CMK (cell line): ENCODE data around the gene BATF2.
"Not testable (repeated sequence)": the region's sequence is repeated elsewhere in the genome, so short reads cannot be mapped to it uniquely, and the experiment has no call there.

Experiments
- DNase-seq: peaks from one replicate; pipeline ENCODE4 v3.0.0-alpha.2; 2010; ENCODE audit warnings: low read depth

Gene BATF2

DNA sequence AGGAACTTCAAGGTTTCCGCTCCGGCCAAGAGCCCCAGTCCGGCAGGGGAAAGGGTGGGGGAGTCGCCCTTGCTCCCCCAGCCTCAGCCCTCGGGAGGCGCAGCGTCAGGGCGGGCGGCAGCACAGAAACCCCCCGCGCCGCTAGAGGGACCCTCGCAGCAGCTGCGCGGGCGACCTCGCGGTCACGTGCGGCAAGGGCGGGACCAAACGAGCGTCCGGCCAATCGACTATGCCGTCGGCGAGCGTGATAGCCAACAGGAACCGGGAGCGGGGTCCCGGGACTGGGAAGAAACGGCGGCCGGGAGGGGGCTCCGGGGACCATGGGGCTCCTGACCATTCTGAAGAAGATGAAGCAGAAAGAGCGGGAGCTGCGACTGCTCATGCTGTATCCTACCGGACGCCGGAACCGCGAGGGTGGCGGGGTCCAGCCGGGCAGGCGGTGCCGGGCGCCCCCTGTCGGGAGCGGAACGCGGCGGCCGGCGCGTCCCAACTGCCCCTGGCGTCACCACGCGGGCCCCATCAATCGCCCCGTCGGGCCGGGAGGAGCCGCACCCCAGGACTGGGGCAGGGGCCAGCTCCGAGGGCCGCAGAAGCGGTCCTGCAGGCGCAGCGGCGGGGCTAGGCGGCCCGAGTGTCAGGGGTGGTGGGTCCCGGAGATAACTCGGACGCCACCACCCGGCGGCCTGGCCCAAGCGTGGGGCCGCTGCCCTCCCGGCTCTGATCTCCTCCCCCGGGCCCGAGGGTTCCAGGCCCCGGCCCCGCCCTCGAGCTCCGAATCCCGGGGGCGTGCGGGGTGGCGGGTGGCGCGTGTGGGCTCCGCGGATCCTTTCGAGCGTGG, 17.3 kb upstream of the BATF2 start, which contains the start of gene ARL2:
TSS of gene ARL2 (plus strand) at position 273 of the 838 bp plus-strand sequence. CDS start at position 321, 48 bp downstream.
- peak; percentile 80 for DNase-seq

DNA sequence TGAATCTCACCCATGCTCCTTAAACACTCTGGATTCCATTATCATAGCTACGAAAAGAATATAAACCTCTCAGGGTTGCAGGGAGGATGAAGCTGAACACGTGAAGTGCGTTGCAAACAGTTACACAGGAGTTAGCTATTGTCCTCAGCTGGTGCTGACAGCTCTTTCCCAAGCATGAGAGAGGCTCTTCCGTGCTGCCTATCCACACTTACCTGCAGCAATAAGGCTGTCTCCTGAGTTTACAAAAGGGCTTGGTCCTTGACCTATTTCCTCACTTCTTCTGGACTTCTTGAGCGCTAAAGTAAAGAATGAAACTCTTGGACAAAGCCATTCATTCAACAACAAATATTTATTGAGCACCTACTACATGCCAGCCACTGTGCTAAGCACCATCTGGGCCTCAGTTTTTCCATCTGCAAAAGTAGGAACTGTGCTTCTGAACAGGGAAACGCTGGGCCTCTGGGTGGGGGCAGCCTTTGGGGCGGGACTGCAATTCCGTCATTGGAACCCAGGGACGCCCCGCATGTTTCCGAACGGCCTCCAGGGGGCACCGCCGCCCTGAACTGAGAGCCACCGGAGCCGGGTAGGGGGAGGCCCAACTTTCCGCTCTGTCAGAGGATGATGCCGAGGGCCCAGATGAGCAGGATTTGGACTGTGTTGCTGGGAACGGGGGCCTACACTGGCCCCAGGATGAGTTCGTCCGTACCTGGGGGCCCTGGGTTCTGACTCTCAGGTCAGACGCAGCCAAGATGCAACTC, 16.5 kb upstream of the BATF2 start:
- peak; percentile 72 for DNase-seq

DNA sequence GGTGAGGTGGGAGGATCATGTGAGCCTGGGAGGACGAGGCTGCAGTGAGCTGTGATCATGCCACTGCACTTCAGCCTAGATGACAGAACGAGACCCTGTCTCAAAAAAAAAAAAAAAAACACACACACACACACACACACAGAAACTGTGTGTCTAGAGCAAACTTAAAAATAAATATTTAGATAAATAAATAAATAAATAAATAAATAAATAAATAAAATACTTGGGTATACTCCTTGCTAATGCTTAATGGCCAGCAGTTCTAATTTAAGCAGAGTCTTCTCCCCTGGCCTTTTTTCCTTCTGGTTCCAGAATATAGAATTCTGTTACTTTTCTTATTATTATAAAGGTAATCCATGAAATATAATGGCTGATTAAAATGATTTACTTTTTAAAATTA, 12.1 kb upstream of the BATF2 start:
- no peak for DNase-seq

DNA sequence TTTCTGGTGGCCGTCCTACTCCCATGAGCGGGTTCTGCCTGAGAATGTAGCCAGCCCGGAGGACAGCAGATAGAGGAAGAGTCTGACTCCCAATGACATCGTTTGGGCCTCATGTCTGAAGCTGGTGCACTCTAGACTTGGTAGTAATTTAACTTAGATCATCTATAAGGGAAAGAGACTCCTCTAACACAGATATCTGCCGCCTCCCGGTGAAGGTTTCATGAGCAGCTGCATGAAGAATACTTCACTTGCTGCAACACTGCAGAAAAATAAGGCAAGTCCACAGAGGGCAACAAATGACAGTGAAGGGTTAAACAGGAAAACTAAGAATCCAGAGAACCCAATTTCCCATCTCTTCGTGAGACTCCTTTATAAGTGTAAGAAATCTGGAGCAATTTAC, 11.2 kb upstream of the BATF2 start:
- no peak for DNase-seq

DNA sequence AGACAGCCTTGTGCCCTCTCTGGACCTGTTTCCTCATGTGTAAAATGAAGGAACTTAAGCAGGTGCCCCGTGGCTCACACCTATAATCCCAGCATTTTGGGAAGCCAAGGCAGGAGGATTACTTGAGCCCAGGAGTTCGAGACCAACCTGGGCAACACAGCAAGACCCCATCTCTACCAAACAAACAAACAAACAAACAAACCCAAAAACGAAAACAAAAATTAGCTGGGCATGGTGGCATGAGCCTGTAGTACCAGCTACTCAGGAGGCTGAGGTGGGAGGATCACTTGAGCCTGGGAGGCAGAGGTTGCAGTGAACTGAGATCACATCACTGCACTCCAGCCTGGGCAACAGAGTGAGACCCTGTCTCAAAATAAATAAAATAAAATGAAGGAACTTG, 7.2 kb upstream of the BATF2 start:
- DNase-seq, result not testable (repeated sequence)

DNA sequence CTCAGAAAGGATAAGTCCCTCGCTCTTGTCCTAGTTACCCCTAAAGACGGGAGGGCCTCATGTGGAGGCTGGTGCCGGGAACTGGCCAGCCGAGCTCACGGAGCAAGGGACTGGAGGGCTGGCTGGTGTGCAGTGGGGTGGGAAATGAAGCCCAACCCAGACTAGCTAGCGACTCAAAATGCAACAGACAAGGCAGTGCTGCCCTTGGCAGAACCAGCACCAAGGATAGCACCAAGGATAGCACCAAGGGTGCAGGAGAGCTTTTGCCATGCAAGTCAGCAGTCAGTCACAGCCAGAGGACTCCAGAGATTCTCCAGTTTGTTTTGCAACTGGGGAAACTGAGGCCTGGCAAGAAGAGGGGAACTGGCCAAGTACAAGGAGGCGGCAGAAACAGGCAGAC, 6.5 kb upstream of the BATF2 start:
- no peak for DNase-seq

DNA sequence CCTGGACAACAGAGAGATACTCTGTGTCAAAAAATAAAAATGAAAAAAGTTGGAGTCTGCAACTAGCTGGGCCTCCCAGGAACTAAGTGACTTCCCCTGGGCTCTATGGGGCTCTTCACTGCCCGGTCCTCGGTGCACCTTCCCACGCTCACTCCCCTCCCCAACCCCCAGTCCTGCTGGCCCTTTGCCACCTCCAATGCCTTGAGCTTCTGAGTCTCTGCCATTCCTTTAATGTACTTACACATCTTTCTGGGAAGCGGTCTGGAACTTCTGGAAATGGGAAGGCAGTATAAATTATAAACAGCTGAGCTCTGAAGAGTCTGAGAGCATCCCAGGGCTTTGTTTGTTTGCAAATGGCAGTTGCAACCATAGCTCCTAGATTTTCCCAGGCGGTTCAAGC, 5.9 kb upstream of the BATF2 start:
- DNase-seq, result no peak

DNA sequence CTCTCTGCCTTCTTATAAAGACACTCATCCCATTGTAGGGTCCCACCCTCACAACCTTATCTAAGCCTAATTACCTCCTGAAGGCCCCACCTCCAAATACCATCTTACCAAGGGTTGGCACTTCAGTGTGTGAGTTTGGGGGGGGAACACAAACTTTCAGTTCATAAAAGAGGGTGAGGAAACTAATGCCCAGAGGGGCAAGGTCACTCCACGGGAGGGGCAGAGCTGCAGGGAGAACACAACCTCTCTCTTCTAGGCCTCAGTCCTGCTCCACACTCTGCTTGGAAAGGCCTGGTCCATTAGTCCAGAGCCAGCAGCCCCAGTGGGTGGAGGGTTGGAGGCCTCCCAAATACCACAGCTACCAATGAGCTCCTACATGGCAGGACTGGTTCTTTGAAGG, 2.7 kb upstream of the BATF2 start:
- no peak for DNase-seq

DNA sequence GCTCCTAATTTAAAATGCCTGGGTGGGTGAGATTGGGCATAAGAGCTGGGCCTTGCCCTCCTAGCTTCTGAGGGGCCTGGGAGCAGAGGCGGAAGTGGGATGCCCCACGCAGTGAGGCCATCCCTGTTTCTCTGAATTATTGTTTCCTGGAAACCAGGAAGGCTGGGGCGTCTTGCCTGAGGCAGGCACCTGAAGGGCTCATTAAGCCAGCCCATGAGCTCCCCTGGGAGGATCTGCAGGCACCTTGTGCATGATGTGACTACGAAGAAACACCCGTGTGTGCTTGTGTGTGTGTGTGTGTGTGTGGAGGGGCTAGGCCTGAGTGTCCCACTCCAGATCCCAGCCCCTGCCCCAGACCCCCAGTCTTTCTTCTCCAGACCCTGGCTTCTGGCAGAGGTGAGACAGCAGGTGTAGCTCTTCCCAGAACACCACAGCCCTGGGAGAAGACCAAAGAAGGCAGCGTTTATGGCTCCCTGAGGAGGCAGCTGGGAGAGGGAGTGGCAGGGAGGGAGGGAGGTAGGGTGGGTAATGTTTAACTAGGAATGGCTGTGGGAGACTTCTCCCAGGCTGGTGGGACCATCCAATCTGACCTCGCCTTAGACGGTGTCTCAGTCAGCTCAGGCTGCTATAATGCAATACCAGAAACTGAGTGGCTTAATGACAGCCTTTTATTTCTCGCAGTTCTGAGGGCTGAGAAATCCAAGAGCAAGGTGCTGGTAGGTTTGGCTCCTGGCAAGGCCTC, 2.1 kb upstream of the BATF2 start:
- no peak for DNase-seq

DNA sequence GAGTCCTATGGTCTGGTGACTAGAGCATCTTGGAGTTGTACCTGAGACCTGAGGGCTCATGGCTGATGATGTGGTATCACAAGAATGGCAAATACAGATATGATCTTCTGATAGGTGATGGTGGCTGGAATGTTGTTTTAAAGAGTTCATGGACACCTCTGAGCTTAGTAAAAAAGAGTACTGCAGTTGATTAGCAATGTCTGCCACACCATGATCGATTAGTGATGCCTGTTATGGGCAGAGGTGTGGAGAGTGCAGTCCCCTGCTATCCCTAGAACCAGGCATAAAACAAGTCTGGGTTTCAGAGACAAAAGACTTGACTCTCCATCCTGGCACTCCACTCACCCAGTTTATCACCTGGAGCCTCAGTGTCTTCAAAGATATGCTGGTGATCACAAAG, 1.4 kb upstream of the BATF2 start:
- DNase-seq, result no peak

DNA sequence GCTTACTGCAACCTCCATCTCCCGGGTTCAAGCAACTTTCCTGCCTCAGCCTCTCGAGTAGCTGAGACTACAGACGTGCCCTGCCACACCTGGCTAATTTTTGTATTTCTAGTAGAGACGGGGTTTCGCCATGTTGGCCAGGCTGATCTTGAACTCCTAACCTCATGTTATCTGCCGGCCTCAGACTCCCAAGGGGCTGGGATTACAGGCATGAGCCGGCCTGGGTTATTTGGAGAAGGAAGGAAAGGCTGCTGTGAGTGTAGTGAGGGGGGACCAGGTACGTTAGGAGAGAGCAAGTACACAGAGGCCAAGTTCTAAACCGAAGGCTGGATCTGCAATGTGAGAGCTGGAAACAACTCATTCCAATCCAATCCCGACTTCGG, 453 bp downstream of the BATF2 start:
- DNase-seq, result no peak

DNA sequence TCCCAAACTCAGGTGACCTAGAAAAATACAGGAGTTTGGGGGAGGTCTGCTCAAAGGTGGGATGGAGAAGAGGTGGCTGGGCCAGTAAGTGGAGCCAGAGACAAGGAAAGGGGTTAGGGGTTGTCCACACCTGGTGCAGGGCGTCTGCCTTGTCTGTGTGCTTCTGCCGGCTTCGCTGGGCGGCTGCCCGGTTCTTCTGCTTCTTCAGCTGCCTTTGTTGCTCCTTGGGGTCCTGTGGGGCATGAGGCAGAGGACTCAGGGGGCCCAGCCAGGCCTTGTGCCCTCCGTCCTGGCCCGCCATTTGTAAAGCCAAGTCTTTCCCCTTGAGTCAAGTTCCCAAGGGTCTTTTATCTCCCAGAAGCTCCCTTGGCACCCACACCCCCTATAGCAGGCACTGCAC, 2.5 kb downstream of the BATF2 start:
- no peak for DNase-seq

DNA sequence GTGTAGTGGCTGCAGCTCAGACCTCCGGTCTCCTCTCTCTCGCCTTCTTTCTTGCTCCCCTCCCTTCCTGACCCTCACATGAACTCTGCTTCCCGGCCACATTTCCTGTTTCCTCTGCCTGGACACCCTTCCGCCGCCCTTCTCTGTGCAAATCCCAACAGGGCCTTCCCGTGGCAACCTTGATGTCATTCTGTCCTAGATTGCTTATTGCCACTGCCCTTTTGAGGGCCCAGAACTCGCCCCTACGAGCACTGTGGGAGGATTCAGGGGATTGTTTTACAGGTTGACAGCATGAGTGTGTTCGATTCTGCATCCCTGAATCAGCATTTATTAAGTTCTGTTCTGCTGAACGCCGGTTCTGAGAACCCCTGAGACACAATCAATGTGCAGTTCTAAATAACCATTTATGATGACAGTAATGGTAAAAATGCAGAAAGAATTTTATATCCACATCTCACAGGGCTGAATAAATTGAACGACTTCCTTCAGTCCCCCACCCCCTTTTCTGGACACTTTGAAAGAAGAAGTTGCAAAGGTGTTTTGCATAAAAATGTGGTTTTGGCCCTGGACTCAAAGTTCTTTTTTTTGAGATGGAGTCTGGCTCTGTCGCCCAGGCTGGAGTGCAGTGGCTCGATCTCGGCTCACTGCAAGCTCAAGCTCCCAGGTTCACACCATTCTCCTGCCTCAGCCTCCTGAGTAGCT, 6.4 kb downstream of the BATF2 start:
- DNase-seq, result no peak

DNA sequence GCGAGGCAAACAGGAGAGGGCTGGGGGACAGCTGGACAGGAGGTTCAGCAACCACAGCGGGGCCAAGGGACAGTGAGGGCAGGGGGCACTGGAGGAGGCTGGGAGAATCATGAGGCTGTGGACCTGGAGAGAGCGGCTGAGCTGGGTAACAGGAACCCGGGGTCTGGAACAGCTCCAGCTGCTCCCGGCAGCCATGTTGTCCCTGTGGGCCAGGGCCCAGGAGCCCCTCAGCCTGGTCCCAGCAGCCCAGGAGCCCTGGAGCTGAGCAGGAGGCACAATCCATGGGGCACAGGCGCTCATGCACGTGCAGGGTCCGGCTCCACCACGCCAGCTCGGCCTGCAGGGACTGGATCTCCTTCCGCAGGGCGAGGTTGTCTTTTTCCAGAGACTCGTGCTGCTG, 7.4 kb downstream of the BATF2 start:
- DNase-seq, result no peak

DNA sequence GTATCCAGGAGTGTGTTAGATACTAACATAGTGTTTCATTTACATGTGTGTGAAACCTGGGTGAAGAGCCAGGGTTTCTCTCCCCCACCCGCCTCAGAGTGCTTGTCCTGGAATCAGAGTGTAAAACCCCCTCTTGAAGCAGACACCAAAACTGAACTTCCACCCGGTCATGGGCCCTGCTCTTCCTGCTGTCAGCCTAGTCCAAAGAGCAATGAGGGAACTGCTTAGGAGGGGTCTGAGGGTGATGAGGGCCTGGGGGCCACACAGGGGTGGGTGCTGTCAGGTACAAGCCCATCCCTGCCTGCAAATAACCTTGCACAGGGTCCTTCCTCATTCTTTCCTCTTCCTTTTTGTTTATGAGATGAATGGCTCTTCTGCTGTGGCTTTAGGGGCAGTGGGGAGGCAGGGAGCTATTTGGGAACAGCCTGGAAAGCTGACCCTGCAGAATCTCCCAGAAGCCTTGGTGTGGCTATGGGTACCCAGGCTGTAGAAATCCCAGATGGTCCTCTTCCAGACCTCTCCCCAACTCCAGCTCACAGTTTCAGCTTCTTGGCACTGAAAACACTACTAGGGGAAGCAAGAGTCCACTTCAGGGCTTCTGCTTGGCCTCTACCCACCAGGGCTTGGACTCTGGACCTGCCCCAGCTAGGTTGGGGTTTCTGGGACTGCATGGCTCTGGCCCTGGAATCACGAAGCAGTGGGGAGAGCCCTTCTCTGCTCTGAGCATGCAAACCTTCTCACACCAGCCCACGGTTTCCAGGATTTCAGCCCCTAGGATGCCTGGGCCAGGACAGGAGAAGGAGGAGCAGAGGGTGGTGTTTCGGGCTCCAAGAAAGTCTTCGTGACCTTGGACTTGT, 8.5 kb downstream of the BATF2 start:
- no peak for DNase-seq

DNA sequence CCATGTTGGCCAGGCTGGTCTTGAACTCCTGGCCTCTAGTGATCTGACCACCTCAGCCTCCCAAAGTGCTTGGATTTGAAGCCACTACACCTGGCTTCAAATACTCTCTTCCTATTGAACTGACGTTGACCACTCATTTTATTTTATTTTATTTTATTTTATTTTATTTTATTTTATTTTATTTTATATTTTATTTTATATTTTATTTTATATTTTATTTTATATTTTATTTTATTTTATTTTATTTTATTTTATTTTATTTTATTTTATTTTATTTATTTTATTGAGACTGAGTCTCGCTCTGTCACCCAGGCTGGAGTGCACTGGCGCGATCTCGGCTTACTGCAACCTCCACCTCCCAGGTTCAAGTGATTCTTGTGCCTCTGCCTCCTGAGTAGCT, 13.4 kb downstream of the BATF2 start:
- DNase-seq, result not testable (repeated sequence)

DNA sequence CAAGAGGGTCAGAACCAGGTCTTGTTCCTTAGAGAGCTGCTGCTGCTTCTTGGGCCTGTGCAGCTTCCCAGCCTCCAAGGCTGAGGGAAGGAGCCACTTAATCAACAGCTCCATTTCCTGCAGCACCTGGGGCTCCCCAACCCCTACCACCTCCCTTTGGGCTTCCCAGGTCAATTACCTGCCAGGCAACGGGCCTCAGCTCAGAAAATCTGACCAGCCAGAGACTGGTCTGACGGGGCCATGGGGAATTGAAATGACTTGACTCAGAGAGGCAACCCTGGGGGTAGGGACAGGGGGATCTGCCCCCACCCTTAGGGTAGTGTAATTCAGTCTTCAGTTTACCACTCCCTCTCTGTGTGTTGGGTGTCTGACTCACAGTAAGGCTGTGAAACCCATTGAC, 20.1 kb downstream of the BATF2 start:
- DNase-seq, result no peak

DNA sequence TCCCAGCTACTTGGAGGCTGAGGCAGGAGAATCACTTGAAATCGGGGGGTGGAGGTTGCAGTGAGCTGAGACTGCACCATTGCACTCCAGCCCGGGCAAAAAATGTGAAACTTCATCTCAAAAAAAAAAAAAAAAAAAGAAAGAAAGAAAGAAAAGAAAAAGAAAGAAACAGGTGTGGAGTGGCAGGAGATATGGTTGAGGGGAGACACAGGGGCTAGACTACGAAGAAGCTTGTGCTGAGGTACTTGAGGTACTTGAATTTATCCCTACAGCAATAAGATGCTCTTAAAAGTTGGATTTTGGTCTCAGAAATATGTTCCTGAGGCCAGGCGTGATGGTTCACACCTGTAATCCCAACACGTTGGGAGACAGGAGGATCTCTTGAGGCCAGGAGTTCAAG, 22.6 kb downstream of the BATF2 start:
- DNase-seq, result no peak

DNA sequence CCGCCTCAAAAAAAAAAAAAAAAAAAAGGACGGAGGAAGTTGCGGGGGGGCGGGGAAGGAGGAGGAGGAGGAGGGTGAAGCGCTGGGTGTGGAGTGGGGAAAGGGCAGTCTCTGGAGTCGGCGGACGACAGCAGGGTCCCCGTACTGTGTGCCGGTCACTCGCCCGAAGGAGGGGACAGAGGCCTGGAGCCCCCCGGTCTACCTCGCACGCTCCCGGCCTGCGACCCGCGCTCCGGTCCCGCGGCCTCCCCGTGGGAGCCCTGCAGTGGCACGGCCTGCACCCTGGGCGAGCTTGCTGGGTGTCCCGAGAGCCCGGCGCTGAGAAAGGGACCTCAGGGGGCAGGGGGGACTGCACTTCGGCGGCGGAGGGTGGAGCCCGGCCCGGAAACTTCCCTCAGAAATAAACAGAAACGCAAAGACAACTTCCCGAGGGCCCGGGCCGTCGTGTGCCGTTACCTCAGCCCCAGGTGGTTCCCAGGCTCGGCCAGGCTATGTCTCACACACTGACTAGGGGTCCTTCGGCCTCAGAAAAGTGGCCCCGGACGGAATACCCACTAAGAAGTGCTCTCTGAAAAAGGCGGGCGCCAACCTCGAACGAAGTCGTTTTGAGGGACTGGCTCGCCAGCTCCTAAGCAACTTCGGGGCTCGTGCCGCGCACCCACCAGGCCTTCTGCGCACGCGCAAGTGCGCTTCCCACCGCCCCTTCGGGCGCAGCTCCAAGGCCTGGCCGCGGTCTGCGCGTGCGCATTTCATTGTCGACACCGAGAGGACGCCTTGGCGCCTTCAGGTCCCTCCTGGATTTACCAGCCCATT, 25.1 kb downstream of the BATF2 start, which contains the start of gene MAJIN:
TSS of gene MAJIN (minus strand) at position 688 of the 813 bp plus-strand sequence. CDS start 12,703 bp downstream, outside the sequence.
- no peak for DNase-seq

DNA sequence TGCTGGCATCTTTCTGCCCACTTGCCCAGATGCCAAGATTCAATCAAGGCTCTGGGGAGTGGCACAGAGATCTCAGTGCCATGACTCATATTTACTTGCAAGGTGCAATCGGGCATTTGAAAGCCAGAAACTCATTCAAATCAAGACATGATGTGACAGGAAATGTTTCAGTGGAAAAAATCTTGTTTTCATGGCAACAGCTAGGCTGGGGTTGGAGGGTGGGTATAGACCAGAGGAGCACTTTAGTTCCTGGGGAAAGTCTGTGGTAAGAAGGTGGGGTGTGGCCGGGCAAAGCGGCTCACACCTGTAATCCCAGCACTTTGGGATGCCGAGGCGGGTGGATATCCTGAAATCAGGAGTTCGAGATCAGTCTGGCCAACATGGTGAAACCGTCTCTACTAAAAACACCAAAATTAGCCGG, 26.0 kb downstream of the BATF2 start:
- no peak for DNase-seq
